SU-DHL-6 (cell line): ENCODE data around the gene NPC2.

ENCODE experiments used
- H2AFZ ChIP-seq: fragments of 200-600 bp; sonication (generic); 2 replicates; pipeline ENCODE4 v1.6.1; 2014; ENCODE audit warnings: low read depth, mild to moderate bottlenecking, moderate library complexity, mixed read lengths, antibody characterized with exemption, low read length; ENCODE audit not compliant: severe bottlenecking
- H3F3A ChIP-seq: fragments of 200-600 bp; shearing (Covaris generic); 2 replicates; pipeline ENCODE4 v1.6.0; 2016; ENCODE audit warnings: antibody characterized with exemption, mild to moderate bottlenecking; ENCODE audit not compliant: insufficient read depth
- H3K27ac ChIP-seq: fragments of 200-600 bp; sonication (generic); 2 replicates; pipeline ENCODE4 v1.5.1; 2016; ENCODE audit warnings: low read depth, mild to moderate bottlenecking, low read length, moderate library complexity, mixed read lengths
- H3K27me3 ChIP-seq: fragments of 200-600 bp; sonication (generic), shearing (Covaris generic); 2 replicates; pipeline ENCODE4 v1.6.0; 2014; ENCODE audit warnings: mild to moderate bottlenecking, low read length
- H3K36me3 ChIP-seq: fragments of 200-600 bp; sonication (generic); 2 replicates; pipeline ENCODE4 v1.6.1; 2014; ENCODE audit warnings: mild to moderate bottlenecking, low read length, mixed read lengths
- H3K4me2 ChIP-seq: fragments of 300-600, 200-600 bp; shearing (Covaris generic), sonication (generic); 2 replicates; pipeline ENCODE4 v1.6.0; 2014; ENCODE audit warnings: low read length, low read depth, mild to moderate bottlenecking; ENCODE audit not compliant: poor library complexity, severe bottlenecking
- H3K4me3 ChIP-seq: fragments of 200-600 bp; sonication (generic); 2 replicates; pipeline ENCODE4 v1.5.1; 2014; ENCODE audit warnings: antibody characterized with exemption, low read length, mild to moderate bottlenecking, mixed read lengths; ENCODE audit not compliant: insufficient read depth, poor library complexity, severe bottlenecking
- H3K79me2 ChIP-seq: fragments of 200-600 bp; sonication (generic); 2 replicates; pipeline ENCODE4 v1.6.1; 2014; ENCODE audit warnings: mild to moderate bottlenecking, low read length, moderate library complexity; ENCODE audit not compliant: insufficient read depth
- H3K9ac ChIP-seq: fragments of 200-600 bp; sonication (generic); 2 replicates; pipeline ENCODE4 v1.7.0; 2014; ENCODE audit warnings: mild to moderate bottlenecking, low read length
- H3K9me2 ChIP-seq: fragments of 200-600 bp; sonication (generic); replicated peaks from 2 replicates; pipeline ENCODE4 v1.6.1; 2014; ENCODE audit warnings: low read length; ENCODE audit not compliant: insufficient read depth
- H3K9me3 ChIP-seq: fragments of 200-600 bp; sonication (generic); 2 replicates; pipeline ENCODE4 v1.6.1; 2014; ENCODE audit warnings: low read length, mixed read lengths; ENCODE audit not compliant: insufficient read depth
- H4K20me1 ChIP-seq: fragments of 200-600 bp; sonication (generic); 2 replicates; pipeline ENCODE4 v1.6.1; 2014; ENCODE audit warnings: low read depth, mild to moderate bottlenecking, antibody characterized with exemption, low read length, moderate library complexity, mixed read lengths
- EZH2phosphoT487 ChIP-seq: fragments of 200-600 bp; sonication (generic), shearing (Covaris generic); conservative IDR thresholded peaks from 2 replicates; pipeline ENCODE4 v1.6.1; 2018; ENCODE audit warnings: mild to moderate bottlenecking, antibody characterized with exemption, low read length, moderate library complexity, mixed read lengths
- TF ChIP-seq, protein P1 (sequence below): fragments of 200-600 bp; sonication (generic); IDR thresholded peaks from one replicate; pipeline ENCODE4 v1.5.1; 2017; ENCODE audit warnings: antibody characterized with exemption, mild to moderate bottlenecking, low read length, moderate library complexity; ENCODE audit not compliant: insufficient read depth, poor library complexity, severe bottlenecking

The NPC2 gene

DNA sequence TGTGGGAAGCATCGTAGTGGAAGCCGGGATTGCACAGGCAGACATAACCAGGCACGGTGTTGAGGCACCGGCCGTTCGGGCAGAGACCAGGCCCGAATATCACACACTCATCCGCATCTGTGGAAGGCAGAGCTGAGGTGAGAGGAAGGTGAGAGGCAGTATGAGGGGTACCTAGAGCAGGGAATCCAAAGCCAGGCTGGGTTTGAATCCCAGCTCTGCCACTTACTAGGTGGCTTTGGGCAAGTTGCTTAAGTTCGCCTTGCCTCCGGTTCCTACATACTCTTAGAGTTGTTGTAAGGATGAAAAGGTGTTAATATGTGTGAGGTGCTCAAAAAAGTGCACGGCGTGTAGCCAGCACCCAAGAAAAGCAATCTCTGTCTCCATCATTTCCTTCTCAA lies 10.8 kb upstream of the NPC2 start:
- Histone ChIP-seq H3K9ac (no peak overlapping the region), H3F3A (no peaks in the 10 kb centered on the region), H3K4me2 (no peak overlapping the region)

DNA sequence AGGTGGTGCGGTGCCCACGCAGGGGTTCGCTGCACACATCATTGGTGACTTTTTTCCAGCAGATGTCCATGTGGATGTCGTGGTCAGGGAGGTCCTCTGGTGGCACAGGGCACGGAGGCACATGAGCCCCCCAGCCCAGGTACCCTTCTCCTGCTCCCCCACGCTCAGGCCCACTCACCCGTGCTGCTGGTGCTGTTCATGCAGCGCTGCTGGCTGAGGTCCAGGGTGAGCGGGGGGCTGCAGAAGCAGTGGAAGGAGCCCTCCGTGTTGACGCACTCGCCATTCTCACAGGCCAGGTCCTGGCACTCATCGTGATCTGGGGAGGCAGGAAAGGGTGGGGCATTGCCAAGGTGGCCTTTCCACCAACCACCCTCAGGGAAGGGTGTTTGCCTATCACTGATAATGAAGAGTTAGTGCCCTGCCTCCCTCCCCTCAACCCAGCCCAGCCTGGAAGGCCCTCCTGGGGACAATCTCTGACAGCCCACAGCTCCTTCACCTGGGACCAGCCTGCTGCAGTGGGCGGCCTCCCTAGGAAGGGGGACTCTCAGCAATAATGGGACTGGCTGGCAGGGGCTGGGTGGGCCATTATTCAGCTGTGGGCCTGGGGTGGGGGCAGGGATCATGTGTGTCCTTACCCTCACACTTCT lies 10.3 kb upstream of the NPC2 start:
- H2AFZ ChIP-seq = no peak overlapping the region
- no peak overlapping the region for H3K4me2 ChIP-seq
- no peaks in the 10 kb centered on the region for H3F3A ChIP-seq
- H3K9me2 ChIP-seq = no peaks in the 10 kb centered on the region
- H3K79me2 ChIP-seq = no peaks in the 10 kb centered on the region
- no peaks in the 10 kb centered on the region for H3K27me3 ChIP-seq
- TF ChIP-seq, protein P1, sequence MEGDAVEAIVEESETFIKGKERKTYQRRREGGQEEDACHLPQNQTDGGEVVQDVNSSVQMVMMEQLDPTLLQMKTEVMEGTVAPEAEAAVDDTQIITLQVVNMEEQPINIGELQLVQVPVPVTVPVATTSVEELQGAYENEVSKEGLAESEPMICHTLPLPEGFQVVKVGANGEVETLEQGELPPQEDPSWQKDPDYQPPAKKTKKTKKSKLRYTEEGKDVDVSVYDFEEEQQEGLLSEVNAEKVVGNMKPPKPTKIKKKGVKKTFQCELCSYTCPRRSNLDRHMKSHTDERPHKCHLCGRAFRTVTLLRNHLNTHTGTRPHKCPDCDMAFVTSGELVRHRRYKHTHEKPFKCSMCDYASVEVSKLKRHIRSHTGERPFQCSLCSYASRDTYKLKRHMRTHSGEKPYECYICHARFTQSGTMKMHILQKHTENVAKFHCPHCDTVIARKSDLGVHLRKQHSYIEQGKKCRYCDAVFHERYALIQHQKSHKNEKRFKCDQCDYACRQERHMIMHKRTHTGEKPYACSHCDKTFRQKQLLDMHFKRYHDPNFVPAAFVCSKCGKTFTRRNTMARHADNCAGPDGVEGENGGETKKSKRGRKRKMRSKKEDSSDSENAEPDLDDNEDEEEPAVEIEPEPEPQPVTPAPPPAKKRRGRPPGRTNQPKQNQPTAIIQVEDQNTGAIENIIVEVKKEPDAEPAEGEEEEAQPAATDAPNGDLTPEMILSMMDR = no peak
- TF ChIP-seq EZH2phosphoT487 = no peak
- H3K9ac ChIP-seq = no peak overlapping the region
- H3K4me3 ChIP-seq = no peak overlapping the region
- H3K36me3 ChIP-seq = no peaks in the 10 kb centered on the region
- no peaks in the 10 kb centered on the region for H4K20me1 ChIP-seq
- H3K9me3 ChIP-seq = no peaks in the 10 kb centered on the region
- no peak overlapping the region for H3K27ac ChIP-seq

More for the DNA sequence above, 10.8 kb upstream of the NPC2 start:
- no peaks in the 10 kb centered on the region for H4K20me1 ChIP-seq
- H3K27me3 ChIP-seq = no peaks in the 10 kb centered on the region
- no peaks in the 10 kb centered on the region for H3K79me2 ChIP-seq
- no peak overlapping the region for H3K27ac ChIP-seq
- no peaks in the 10 kb centered on the region for H3K36me3 ChIP-seq
- no peaks in the 10 kb centered on the region for H3K9me2 ChIP-seq
- no peak overlapping the region for H2AFZ ChIP-seq
- H3K4me3 ChIP-seq = no peak overlapping the region
- TF ChIP-seq, protein P1 = no peak
- no peak for TF ChIP-seq EZH2phosphoT487
- no peaks in the 10 kb centered on the region for H3K9me3 ChIP-seq

DNA sequence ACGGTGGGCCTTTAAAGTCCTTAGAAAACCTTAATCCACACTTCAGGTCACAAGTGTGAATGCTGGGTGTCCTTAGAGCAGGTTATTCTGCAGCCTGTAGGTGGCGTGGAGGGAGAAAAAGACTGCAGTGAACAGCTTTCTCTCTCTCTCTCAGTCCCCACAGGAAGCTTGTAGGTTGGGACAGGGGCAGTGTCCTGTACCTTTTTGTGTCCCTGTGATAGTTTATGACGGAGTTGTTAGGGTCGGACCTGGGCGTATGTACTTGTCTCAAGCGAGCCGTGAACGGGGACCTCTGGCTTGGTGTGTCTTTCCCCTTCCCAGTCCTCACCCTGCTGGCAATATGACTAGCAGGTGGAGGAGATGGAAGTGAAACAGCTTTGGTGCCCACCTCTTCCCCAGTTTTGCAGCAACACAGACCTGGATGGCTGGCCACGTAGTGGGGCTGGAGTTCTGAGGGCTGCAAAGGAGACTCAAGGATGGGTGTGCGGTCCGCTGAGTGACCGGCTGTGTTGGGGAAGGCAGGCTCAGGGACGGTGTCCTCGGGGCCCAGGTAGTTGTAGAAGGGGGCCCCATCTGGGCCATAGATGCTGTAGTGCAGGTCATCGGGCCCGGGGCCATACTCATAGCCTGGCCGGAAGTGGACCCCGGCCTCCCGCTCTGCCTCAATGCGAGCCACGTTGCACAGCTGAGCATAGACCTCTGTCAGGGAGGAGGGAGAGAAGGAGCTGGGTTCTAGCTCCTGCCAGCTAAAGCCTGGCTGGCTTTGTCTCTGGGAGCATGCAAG lies 9.3 kb upstream of the NPC2 start:
- Histone ChIP-seq H3K9me3 (no peaks in the 10 kb centered on the region), H3K9me2 (no peaks in the 10 kb centered on the region), H3K4me2 (no peak overlapping the region), H2AFZ (no peak overlapping the region), H3K27ac (no peak overlapping the region), H3K36me3 (no peaks in the 10 kb centered on the region), H3F3A (no peaks in the 10 kb centered on the region), H3K79me2 (no peaks in the 10 kb centered on the region), H3K27me3 (no peaks in the 10 kb centered on the region), H4K20me1 (no peaks in the 10 kb centered on the region), H3K4me3 (no peak overlapping the region), H3K9ac (no peak overlapping the region)
- TF ChIP-seq, protein P1 = peak; percentile 56
- TF ChIP-seq EZH2phosphoT487 = no peak
